ENCODE results near the gene TMEM44. TPM values are rescaled to one million over a fixed set of nuclear protein-coding genes. Genes with fewer than 3 reads are reported as not detected.

The TMEM44 gene
- total RNA-seq, 1 experiment from 2014 or later, result 12.2 TPM

GRCh38 chr3:194540274-194540905 lies 92.8 kb downstream of the TMEM44 start:
- no peak overlapping the region for H3K4me3 ChIP-seq
- no peak overlapping the region for H3K27ac ChIP-seq
- H3K4me1 ChIP-seq (replicated peaks), result peaks cover 10% of the 10 kb centered on the region
- no peaks in the 10 kb centered on the region for H3K36me3 ChIP-seq
- H3K27me3 ChIP-seq (replicated peaks), result no peaks in the 10 kb centered on the region
- no peaks in the 10 kb centered on the region for H3K9me3 ChIP-seq (replicated peaks)
- no peak for DNase-seq (ENCODE audit: low read depth in 1 of 2, low spot score in 2 of 2)

DNA sequence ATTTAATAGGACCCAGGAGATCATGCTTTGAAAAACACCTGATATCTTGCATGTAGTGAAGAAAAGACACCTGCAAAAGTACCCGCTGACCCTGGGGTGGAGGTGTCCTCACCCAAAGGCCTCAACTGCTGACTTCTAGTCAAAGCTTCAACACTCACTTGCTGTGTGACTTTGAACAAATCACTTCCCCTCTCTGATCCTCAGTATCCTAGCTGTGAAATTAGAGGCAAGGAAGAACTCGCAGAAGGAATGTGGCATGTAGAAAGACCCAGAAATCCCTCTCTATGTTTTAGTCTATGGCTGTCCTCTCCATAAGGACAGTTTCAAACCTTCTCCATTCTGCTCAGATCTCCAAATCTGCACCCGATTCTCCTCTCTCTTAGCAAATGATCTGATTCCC lies 93.7 kb downstream of the TMEM44 start:
- H3K9me3 ChIP-seq (replicated peaks), result 0 out of 2 replicates have a peak, but pooled peaks cover 5% of the 10 kb centered on the region
- no peak overlapping the region for H3K27ac ChIP-seq
- no peak for DNase-seq (ENCODE audit: low read depth in 1 of 2, low spot score in 2 of 2)
- H3K36me3 ChIP-seq, result no peaks in the 10 kb centered on the region
- H3K4me1 ChIP-seq (replicated peaks), result peaks cover 10% of the 10 kb centered on the region
- H3K27me3 ChIP-seq (replicated peaks), result no peaks in the 10 kb centered on the region
- no peak overlapping the region for H3K4me3 ChIP-seq

GRCh38 chr3:194537732-194538247 lies 95.4 kb downstream of the TMEM44 start:
- peak; percentile 33 to 55 for DNase-seq (ENCODE audit: low read depth in 1 of 2, low spot score in 2 of 2)

More at GRCh38 chr3:194537732-194538247, 95.4 kb downstream of the TMEM44 start:
- Histone ChIP-seq H3K9me3 (replicated peaks) (0 out of 2 replicates have a peak, but pooled peaks cover 6% of the 10 kb centered on the region), H3K4me1 (replicated peaks) (peaks cover 10% of the 10 kb centered on the region), H3K4me3 (no peak overlapping the region), H3K27ac (no peak overlapping the region), H3K27me3 (replicated peaks) (no peaks in the 10 kb centered on the region), H3K36me3 (no peaks in the 10 kb centered on the region)

Other genes with a start within 250 kb of the TMEM44 start
- not detected in 2 replicates for gene GP5, start 234.2 kb downstream of the TMEM44 start, total RNA-seq (2014; rRNA removed; shearing (Covaris generic))
- gene ATP13A3, start 146.4 kb downstream of the TMEM44 start, total RNA-seq (2014; rRNA removed; shearing (Covaris generic)), result 119 and 135 TPM in 2 replicates
- gene LSG1, start 38.8 kb upstream of the TMEM44 start, total RNA-seq (2014; rRNA removed; shearing (Covaris generic)), result 20.6 and 36.3 TPM in 2 replicates
- gene FAM43A, start 52.5 kb upstream of the TMEM44 start, total RNA-seq (2014; rRNA removed; shearing (Covaris generic)), result 14.2 and 17.6 TPM in 2 replicates

All from SJSA1 (cell line).